Retina (tissue), 1 donor: ENCODE measurements around the gene FILIP1L.
A peak's percentile ranks its signal among the peaks of the same experiment; 100 is the strongest.
"Not testable (repeated sequence)": the region's sequence is repeated elsewhere in the genome, so short reads cannot be mapped to it uniquely, and the experiment has no call there.

ENCODE experiments used
- DNase-seq: peaks from one replicate; pipeline ENCODE4 v3.0.0-alpha.2; 2016

FILIP1L gene

GRCh38 chr3:100097919-100098783 lies 16.1 kb downstream of the FILIP1L start:
- no peak for DNase-seq

- no peak for DNase-seq
Observed at GRCh38 chr3:100096866-100097265, 17.4 kb downstream of the FILIP1L start.

- not testable (repeated sequence) for DNase-seq
Observed at GRCh38 chr3:100096286-100096685, 18.0 kb downstream of the FILIP1L start.

- no peak for DNase-seq
Observed at GRCh38 chr3:100093831-100094230, 20.5 kb downstream of the FILIP1L start.

DNA sequence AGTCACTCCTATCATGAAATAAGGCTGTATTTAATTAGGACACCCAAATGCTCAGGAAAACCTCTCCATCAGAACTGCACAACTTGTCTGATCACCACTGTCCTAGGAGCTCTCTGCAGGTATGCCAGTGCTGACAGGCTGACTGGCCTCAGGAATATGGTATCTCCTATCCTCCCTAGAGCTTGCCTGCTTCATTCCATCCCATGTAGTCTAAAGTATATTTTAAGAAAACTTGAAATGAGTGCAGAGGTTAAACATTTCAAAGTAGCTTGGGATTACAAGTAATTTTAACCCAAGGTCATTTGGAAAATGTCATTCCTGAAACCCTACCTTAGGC lies 23.7 kb downstream of the FILIP1L start:
- no peak for DNase-seq

- no peak for DNase-seq
Observed at GRCh38 chr3:100089812-100090668, 24.3 kb downstream of the FILIP1L start.

- no peak for DNase-seq
Observed at GRCh38 chr3:100088735-100089368, 25.4 kb downstream of the FILIP1L start.

DNA sequence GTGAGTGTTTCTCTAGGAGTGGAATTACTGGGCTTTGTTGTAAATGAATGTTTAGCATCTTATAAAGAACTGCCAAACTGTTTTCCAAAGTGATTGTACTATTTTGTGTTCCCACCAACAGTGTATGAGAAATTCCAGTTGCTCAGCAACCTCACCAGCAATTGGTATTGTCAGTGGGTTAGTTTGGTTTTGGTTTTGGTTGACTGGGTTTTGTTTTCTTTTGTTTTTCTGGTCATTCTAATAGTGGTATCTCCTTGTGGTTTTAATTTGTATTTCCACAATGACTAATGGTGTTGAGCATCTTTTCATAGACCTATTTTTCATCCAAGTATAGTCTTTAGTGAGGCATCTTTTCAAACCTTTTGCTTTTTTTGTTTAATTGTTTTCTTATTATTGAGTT lies 27.1 kb downstream of the FILIP1L start:
- no peak for DNase-seq

GRCh38 chr3:100086401-100086800 lies 27.9 kb downstream of the FILIP1L start:
- DNase-seq, result no peak

DNA sequence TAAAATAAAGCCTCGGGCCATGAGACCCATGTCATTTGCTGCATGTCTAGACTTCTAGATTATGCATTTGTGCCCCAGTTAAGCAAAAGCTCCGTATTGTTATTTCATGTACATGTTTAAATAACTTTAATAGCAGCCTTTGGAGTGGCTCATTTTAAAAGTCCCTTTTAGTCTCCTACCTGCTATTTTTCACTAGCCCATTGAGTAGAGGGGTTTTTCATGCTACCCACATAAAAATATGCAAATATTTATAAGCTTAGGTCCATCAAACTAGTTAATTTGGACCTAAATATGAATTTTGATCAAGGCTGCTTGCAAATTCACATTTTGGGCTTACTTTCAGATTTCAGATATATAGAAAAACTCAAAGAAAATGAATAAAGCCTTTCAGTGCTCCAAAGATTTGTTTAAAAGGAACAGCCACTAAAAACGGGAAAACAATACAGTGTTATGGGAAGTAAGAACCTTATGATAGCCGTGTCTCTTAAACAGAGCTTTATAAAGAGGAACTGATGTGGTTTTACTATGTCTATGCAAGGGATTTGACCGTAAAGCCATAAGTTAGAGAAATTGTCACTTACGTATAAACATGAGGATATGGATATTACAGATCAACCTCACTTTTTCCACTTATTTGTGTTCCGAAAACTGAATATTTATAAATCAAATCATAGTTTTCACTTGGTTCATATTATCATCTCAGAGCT lies 30.0 kb downstream of the FILIP1L start:
- DNase-seq, result no peak

GRCh38 chr3:100083209-100083608 lies 31.1 kb downstream of the FILIP1L start:
- DNase-seq, result no peak

GRCh38 chr3:100082714-100083113 lies 31.6 kb downstream of the FILIP1L start:
- DNase-seq, result no peak

DNA sequence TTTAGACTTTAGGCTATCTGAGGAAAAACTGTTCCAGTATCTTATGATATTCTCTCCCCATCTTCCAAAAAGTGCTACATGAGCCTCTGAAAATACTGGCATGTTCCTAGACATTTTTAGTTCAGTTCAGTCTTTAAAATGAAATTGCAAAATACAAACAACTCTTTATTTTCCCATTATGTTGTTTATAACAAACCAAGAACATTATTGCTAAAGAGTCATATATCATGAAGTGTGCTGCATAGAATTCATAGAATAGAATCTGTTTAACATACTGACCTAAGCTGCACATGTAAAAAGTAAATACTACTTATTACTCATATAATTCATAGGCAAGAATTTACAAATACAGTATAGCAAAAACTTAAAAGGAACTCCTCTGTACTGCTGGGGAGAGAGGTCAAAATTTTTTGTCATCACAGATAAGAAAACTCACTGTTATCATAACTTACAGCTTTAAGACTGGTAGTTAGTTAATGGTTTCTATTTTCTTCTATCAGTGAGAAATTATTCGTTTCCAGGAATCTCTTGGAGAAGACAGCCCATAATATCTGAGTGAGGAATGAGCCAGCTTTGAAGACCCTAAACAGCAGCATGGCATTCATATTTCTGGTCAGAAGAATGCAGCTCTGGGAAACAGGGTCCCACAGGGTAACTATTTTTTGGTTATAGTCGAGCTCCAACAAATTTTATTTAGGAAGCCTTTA lies 32.2 kb downstream of the FILIP1L start:
- DNase-seq, result no peak

DNA sequence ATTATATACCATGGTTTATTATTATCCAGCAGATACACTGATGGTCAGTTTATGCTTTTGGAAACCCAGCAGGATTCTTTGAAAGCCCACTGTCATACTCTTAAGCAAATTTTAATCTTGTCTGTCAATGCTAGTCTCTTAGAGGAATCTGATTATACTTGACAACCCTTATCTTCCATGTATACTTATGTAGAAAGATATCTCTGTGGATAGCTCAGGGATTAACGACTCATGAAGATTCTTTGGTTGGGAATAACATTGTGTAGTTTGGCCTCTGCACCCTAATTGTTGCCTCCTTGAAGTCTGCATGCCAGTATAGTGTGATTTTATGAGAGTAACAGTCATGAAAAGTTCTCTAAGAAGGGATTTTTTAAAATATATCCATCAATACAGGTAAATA lies 33.0 kb downstream of the FILIP1L start:
- DNase-seq, result no peak

- DNase-seq, result no peak
Observed at GRCh38 chr3:100080573-100080972, 33.7 kb downstream of the FILIP1L start.

DNA sequence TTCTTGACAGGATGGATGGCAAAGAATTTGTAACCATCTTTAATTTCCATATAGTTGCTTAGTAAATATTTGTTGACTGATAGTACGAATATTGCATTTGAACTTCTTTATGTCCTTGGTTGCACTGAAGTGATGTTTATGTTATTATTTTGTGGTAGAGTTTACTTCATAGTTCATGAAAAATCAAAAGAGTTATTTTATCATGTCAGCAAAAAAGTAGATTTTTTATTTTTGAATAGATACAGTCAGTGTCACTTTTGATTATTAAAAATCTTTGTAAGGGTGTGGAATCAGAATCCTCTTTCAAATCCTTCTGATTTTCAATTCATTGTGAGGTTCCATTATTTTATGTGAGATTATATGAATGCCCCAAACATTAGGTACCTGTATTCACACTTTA lies 35.0 kb downstream of the FILIP1L start:
- no peak for DNase-seq

DNA sequence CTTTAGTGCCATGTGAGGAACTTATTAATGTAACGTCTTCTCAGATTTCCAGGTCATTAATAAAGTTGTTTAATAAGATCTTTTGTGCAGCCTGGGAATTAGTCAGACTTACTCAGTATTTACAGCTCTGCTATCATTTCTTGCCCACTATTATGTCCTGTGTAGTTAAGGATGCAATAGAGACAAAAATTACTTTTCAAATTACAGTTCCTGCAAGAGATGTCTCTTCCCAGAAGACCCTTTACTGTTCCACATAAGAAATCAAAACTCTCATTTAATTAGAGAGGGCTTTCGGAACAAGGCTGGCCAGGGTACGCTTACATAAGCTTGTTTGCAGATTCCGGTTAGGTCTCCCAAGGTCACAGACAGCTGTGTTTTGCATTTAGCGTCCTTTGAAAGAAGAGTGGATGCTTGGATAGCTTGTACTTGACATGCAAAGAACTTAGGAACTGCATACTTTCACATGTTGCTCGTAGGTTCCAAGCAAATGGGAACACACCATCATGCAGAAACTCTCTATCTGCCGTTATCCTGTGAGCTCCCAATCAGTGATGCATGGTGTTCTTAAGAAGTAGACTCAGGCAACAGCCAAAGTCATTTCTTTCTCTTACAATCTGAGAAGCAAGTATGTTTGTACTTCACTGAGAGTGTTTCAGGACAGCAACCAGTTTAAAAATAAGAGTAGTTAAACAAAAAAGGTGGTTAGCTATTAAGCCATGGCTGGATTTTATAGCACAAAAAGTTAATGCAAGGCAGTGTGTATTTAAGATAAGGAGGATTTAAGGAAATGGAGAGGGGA lies 37.4 kb downstream of the FILIP1L start:
- DNase-seq, result no peak

GRCh38 chr3:100075851-100076730 lies 38.2 kb downstream of the FILIP1L start:
- DNase-seq, result no peak

DNA sequence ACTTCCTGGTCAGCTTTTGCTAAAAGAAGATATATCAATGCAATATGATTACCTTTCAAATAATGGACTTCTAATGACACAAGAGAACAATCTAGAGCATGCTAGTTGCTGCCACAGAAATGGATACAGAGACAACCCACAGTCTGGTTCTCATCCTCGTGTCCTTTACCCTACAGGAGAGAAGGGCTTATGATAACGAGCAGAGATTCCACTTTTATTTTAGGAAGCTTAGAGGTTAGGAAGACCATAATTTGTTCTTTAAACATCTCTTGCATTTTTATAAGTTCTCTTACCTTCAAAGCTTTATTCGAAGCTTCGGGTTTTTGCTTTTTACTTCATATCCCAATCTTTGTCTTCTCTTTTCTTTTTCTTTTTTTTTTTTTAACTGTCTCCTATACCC lies 39.1 kb downstream of the FILIP1L start:
- DNase-seq, result no peak

- DNase-seq, result peak; percentile 56
Observed at GRCh38 chr3:100073714-100074307, 40.5 kb downstream of the FILIP1L start.
